OCI-LY1 (cell line): ENCODE results near the gene TPCN1.

Experiments
- H2AFZ ChIP-seq: fragments of 200-600 bp; sonication (generic), shearing (Covaris generic); 2 replicates; pipeline ENCODE4 v1.6.0; 2014; ENCODE audit warnings: antibody characterized with exemption, mild to moderate bottlenecking, low read length
- H3F3A ChIP-seq: fragments of 200-600 bp; sonication (generic), shearing (Covaris generic); 2 replicates; pipeline ENCODE4 v1.6.0; 2014; ENCODE audit warnings: mild to moderate bottlenecking, antibody characterized with exemption, low read length, moderate library complexity; ENCODE audit not compliant: insufficient read depth
- H3K27ac ChIP-seq: fragments of 200-600 bp; sonication (generic); 2 replicates; pipeline ENCODE4 v1.5.1; 2014; ENCODE audit warnings: low read length, mixed run types, mild to moderate bottlenecking, low read depth; ENCODE audit not compliant: poor library complexity, severe bottlenecking
- H3K27me3 ChIP-seq: fragments of 200-600 bp; sonication (generic); 2 replicates; pipeline ENCODE4 v1.6.0; 2014; ENCODE audit warnings: antibody characterized with exemption, mild to moderate bottlenecking, low read length, moderate library complexity; ENCODE audit not compliant: insufficient read depth
- H3K36me3 ChIP-seq: fragments of 200-600 bp; sonication (generic); 2 replicates; pipeline ENCODE4 v1.6.1; 2014; ENCODE audit warnings: mild to moderate bottlenecking, antibody characterized with exemption, low read length, moderate library complexity, mixed read lengths; ENCODE audit not compliant: insufficient read depth
- H3K4me1 ChIP-seq: fragments of 200-600 bp; sonication (generic); 2 replicates; pipeline ENCODE4 v1.5.1; 2014; ENCODE audit warnings: mild to moderate bottlenecking, low read length, moderate library complexity; ENCODE audit not compliant: insufficient read depth, severe bottlenecking
- H3K4me2 ChIP-seq: fragments of 200-600 bp; sonication (generic), shearing (Covaris generic); 2 replicates; pipeline ENCODE4 v1.6.1; 2014; ENCODE audit warnings: low read length
- H3K4me3 ChIP-seq: fragments of 200-600 bp; sonication (generic); 2 replicates; pipeline ENCODE4 v1.5.1; 2014; ENCODE audit warnings: low read length, low read depth, mild to moderate bottlenecking, mixed read lengths; ENCODE audit not compliant: poor library complexity, severe bottlenecking
- H3K79me2 ChIP-seq: fragments of 200-600 bp; shearing (Covaris generic); 2 replicates; pipeline ENCODE4 v1.6.1; 2016; ENCODE audit warnings: mixed run types, low read length, mixed read lengths; ENCODE audit not compliant: insufficient read depth
- H3K9ac ChIP-seq: fragments of 200-600 bp; sonication (generic), shearing (Covaris generic); 2 replicates; pipeline ENCODE4 v1.6.1; 2014; ENCODE audit warnings: mild to moderate bottlenecking, low read length, mixed read lengths
- H3K9me2 ChIP-seq: fragments of 200-600 bp; sonication (generic), shearing (Covaris generic); 2 replicates; pipeline ENCODE4 v1.6.1; 2014; ENCODE audit warnings: low read depth, mild to moderate bottlenecking, low read length, mixed read lengths
- H3K9me3 ChIP-seq: fragments of 200-600 bp; shearing (Covaris generic); 2 replicates; pipeline ENCODE4 v1.6.1; 2014; ENCODE audit warnings: low read length, mixed read lengths
- H4K20me1 ChIP-seq: fragments of 200-600 bp; sonication (generic), shearing (Covaris generic); 2 replicates; pipeline ENCODE4 v1.6.0; 2016; ENCODE audit warnings: mild to moderate bottlenecking, low read length; ENCODE audit not compliant: insufficient read depth
- EZH2 ChIP-seq: fragments of 200-600 bp; sonication (generic), shearing (Covaris generic); IDR thresholded peaks from 2 replicates; pipeline ENCODE4 v1.8.0; 2017; ENCODE audit warnings: borderline replicate concordance, mixed run types, mild to moderate bottlenecking, antibody characterized with exemption, low read length, moderate library complexity, mixed read lengths
- TF ChIP-seq, protein P1 (sequence below): fragments of 200-600 bp; sonication (generic), shearing (Covaris generic); IDR thresholded peaks from 2 replicates; pipeline ENCODE4 v1.5.1; 2017; ENCODE audit warnings: mild to moderate bottlenecking, antibody characterized with exemption, low read length, moderate library complexity, mixed read lengths

Gene TPCN1

DNA sequence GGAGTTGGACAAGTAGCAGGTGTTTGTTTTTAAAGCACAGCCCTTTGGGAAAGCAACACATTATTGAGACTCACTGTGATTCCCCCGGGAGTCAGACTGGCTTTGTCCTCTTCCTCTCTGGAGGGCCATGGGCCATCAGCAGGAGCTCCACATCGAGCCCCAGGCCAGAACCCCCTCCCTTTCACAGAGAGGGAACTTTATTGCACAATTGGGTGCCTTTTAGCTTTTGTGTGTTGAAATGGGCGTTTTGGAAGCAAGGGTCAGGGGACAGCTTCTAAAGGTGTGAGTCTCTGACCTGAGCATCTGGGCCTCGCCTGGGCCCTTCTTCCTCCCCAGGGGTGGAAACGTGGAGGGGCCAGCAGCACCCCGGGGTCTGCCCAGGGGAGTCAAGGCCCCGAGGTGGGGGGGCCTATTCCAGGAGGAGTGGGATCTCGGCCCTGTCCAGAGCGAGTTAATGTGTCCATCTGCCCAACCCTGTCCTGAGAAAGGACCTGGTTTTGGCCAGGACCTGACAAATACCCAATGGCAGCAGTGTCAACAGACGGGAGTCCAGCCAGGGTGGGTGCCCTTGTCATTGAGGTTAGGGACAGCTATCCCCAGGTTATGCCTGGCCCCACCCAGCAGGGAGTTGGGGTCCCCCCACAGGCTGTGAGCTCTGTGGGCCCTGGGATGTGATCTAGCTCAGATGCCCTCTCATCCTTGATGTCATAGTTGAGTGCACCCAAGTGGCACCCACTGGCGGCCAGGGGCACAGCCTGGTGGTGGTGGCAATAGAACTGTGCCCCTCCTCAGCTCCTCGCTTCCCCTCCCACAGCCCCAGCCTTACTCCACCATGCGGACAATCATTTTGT lies 76.6 kb downstream of the TPCN1 start:
- H3K79me2 ChIP-seq, result no peaks in the 10 kb centered on the region
- H3K4me1 ChIP-seq, result peaks cover 38% of the 10 kb centered on the region
- peaks cover 84% of the 10 kb centered on the region for H3K36me3 ChIP-seq
- no peak overlapping the region for H3K9ac ChIP-seq
- no peaks in the 10 kb centered on the region for H3K9me2 ChIP-seq
- H3K27me3 ChIP-seq, result no peaks in the 10 kb centered on the region
- no peak overlapping the region for H3K4me2 ChIP-seq
- H3K27ac ChIP-seq, result peak overlapping the region; percentile 68
- H3K4me3 ChIP-seq, result no peak overlapping the region
- TF ChIP-seq, protein P1, sequence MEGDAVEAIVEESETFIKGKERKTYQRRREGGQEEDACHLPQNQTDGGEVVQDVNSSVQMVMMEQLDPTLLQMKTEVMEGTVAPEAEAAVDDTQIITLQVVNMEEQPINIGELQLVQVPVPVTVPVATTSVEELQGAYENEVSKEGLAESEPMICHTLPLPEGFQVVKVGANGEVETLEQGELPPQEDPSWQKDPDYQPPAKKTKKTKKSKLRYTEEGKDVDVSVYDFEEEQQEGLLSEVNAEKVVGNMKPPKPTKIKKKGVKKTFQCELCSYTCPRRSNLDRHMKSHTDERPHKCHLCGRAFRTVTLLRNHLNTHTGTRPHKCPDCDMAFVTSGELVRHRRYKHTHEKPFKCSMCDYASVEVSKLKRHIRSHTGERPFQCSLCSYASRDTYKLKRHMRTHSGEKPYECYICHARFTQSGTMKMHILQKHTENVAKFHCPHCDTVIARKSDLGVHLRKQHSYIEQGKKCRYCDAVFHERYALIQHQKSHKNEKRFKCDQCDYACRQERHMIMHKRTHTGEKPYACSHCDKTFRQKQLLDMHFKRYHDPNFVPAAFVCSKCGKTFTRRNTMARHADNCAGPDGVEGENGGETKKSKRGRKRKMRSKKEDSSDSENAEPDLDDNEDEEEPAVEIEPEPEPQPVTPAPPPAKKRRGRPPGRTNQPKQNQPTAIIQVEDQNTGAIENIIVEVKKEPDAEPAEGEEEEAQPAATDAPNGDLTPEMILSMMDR, result no peak
- no peak for TF ChIP-seq EZH2
- H4K20me1 ChIP-seq, result no peaks in the 10 kb centered on the region
- no peaks in the 10 kb centered on the region for H3K9me3 ChIP-seq
- no peak overlapping the region for H2AFZ ChIP-seq
- H3F3A ChIP-seq, result no peaks in the 10 kb centered on the region

DNA sequence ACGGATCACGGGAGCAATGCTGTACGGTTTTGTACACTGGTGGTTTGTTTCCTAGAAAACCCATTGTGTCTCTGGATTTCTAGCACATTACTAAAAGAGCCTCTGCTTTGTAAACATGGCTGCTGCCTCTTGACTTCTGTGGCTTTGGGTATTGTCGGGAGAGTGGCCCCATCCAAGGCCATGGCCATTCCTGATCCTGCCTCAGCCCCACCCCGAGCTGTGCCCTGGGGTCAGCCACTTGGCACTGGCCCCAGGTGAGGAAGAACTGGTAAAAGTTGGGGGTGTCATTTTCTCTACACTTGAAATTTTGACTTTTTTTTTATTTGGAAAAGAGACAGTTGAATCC lies 77.2 kb downstream of the TPCN1 start:
- peaks cover 44% of the 10 kb centered on the region for H3K4me1 ChIP-seq
- H3K4me2 ChIP-seq, result no peak overlapping the region
- peak overlapping the region; percentile 68 for H3K27ac ChIP-seq
- no peak overlapping the region for H3K4me3 ChIP-seq
- no peak overlapping the region for H2AFZ ChIP-seq
- no peaks in the 10 kb centered on the region for H3K9me2 ChIP-seq
- H3K79me2 ChIP-seq, result no peaks in the 10 kb centered on the region
- no peaks in the 10 kb centered on the region for H3K9me3 ChIP-seq
- TF ChIP-seq EZH2, result no peak
- TF ChIP-seq, protein P1, result no peak
- peaks cover 80% of the 10 kb centered on the region for H3K36me3 ChIP-seq
- no peak overlapping the region; the same call in 1 of the 2 replicates for H3K9ac ChIP-seq
- H3F3A ChIP-seq, result no peaks in the 10 kb centered on the region
- H4K20me1 ChIP-seq, result no peaks in the 10 kb centered on the region
- H3K27me3 ChIP-seq, result no peaks in the 10 kb centered on the region

DNA sequence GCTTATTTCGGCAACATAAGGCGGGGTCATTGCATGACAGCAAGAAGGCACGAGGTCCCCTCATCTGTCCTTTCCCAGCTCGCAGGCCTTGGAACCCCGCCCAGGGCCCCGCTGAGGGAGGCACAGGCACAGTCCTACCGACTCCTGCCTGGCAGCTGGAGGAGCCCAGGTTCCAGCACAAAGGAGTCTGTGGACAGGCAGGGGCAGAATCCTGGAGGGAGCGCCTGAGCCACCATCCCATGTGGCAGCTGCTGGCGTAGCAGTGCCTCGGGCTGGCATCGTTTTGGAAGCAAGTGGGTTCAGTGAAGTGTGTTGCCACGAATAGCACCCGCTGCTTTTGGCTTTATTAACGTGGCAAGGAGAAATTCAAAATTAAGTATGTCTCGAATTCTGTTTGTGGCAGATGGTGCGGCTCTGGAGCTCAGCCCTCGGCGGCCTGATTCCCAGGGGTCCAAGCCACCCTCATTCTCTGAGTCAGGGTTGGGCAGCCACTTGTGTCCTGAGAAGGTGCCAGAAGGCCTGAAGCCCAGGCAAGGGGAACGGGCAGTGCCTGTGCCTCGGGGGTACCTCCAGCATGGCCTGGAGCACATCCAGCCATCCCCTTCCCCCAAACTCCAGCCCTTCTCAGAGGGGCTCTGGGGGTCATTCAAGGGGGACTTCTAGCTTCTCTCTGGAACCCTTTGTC lies 77.7 kb downstream of the TPCN1 start:
- no peaks in the 10 kb centered on the region for H3K79me2 ChIP-seq
- no peaks in the 10 kb centered on the region for H4K20me1 ChIP-seq
- no peaks in the 10 kb centered on the region for H3F3A ChIP-seq
- H3K4me3 ChIP-seq, result no peak overlapping the region
- peaks cover 80% of the 10 kb centered on the region for H3K36me3 ChIP-seq
- peak overlapping the region; percentile 68 for H3K27ac ChIP-seq
- H3K27me3 ChIP-seq, result no peaks in the 10 kb centered on the region
- peaks cover 46% of the 10 kb centered on the region for H3K4me1 ChIP-seq
- no peaks in the 10 kb centered on the region for H3K9me2 ChIP-seq
- TF ChIP-seq, protein P1, result no peak
- TF ChIP-seq EZH2, result no peak
- H3K9ac ChIP-seq, result peak overlapping the region; percentile 13; the same call in 1 of the 2 replicates
- H3K4me2 ChIP-seq, result peak overlapping the region; percentile 6; the same call in 1 of the 2 replicates
- no peaks in the 10 kb centered on the region for H3K9me3 ChIP-seq
- H2AFZ ChIP-seq, result no peak overlapping the region
